Measurements from ENCODE around the gene TMED8.

DNA sequence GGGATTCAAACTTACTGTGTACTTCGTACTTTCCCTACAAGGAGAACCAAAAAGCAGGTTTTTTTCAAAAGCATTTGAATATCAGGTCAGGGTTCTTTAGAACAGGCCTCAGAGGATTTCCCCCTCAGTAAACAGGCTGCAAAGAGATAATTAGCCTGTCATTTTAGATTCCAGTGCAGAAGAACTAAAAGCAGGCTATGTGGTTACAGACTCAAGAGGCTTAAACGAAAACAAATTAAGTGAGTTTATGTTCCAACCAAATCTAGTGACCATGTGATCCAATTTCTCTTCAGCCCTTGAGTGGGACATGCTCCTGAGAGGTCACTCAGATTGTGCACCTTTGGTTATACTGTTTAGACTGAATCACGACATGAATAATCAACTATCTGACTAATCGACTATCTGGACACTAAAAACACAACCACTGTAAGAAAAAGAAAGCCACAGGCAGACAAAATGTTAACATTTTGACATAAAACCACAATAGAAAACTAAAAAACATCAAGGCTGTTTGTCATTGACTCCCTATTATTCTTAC lies 4.5 kb downstream of the TMED8 start:
- TF ChIP-seq, protein P1, sequence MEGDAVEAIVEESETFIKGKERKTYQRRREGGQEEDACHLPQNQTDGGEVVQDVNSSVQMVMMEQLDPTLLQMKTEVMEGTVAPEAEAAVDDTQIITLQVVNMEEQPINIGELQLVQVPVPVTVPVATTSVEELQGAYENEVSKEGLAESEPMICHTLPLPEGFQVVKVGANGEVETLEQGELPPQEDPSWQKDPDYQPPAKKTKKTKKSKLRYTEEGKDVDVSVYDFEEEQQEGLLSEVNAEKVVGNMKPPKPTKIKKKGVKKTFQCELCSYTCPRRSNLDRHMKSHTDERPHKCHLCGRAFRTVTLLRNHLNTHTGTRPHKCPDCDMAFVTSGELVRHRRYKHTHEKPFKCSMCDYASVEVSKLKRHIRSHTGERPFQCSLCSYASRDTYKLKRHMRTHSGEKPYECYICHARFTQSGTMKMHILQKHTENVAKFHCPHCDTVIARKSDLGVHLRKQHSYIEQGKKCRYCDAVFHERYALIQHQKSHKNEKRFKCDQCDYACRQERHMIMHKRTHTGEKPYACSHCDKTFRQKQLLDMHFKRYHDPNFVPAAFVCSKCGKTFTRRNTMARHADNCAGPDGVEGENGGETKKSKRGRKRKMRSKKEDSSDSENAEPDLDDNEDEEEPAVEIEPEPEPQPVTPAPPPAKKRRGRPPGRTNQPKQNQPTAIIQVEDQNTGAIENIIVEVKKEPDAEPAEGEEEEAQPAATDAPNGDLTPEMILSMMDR (conservative IDR thresholded peaks at IDR 0.05) = no peak
- no peak for TF ChIP-seq EZH2 (IDR thresholded peaks at IDR 0.05; ENCODE audit: low read depth)

Data from PC-9 (cell line).